Measurements from ENCODE around the gene FOXO6. TPM values are rescaled to one million over a fixed set of nuclear protein-coding genes. Genes with fewer than 3 reads are reported as not detected.

The FOXO6 gene
- total RNA-seq, 6 experiments from 2014 or later: 0.12 to 0.55 (median 0.54) TPM; not detected in 3

DNA sequence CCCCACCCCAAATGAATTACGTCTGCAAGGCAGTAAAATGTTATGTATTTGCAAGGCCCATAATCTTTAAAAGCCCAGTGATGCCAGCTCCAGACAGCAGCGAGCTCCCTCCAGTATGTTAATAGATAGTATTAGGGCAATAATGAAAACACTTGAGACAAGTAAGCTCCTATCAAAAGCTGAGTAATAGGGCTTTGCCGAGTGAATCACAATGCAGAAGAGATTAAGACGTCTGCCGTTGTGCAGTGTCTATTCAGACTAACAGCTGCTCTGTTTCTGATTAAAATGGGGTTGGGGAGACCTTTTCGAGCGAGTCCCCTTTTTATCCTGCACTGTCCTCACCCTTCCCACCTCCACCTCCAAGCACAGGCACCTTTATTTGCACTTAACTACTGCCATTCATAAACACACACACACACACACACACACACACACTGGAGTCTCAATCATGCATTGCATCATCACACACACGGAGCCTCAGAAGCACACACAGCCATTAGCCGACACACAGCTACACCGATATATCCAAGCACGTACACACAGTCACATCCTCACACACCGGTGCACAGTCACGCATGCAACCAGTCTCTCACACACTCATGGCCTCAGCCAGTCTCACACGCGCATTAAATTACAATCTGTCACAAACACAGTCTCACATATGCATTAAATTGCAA is 46.0 kb upstream of the FOXO6 start:
- ATAC-seq (no peak), DNase-seq (no peak)
- H3K4me1 ChIP-seq: no peaks in the 10 kb centered on the region
- H3K4me3 ChIP-seq: no peak overlapping the region
- H3K36me3 ChIP-seq: no peaks in the 10 kb centered on the region
- H3K27me3 ChIP-seq: no peaks in the 10 kb centered on the region
- 64% methylated on average over 13 of the region's 15 CpGs for WGBS (ENCODE audit: insufficient coverage, low coverage, low lambda C conversion rate, missing lambda C conversion rate)
- intact Hi-C loops (cut with DNase I): no loop called here
- TF ChIP-seq POLR2A (IDR thresholded peaks at IDR 0.05): no peak
- TF ChIP-seq, protein P1, sequence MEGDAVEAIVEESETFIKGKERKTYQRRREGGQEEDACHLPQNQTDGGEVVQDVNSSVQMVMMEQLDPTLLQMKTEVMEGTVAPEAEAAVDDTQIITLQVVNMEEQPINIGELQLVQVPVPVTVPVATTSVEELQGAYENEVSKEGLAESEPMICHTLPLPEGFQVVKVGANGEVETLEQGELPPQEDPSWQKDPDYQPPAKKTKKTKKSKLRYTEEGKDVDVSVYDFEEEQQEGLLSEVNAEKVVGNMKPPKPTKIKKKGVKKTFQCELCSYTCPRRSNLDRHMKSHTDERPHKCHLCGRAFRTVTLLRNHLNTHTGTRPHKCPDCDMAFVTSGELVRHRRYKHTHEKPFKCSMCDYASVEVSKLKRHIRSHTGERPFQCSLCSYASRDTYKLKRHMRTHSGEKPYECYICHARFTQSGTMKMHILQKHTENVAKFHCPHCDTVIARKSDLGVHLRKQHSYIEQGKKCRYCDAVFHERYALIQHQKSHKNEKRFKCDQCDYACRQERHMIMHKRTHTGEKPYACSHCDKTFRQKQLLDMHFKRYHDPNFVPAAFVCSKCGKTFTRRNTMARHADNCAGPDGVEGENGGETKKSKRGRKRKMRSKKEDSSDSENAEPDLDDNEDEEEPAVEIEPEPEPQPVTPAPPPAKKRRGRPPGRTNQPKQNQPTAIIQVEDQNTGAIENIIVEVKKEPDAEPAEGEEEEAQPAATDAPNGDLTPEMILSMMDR (IDR thresholded peaks at IDR 0.05): no peak
- no peaks in the 10 kb centered on the region for H3K9me3 ChIP-seq
- no peak overlapping the region for H3K27ac ChIP-seq

DNA sequence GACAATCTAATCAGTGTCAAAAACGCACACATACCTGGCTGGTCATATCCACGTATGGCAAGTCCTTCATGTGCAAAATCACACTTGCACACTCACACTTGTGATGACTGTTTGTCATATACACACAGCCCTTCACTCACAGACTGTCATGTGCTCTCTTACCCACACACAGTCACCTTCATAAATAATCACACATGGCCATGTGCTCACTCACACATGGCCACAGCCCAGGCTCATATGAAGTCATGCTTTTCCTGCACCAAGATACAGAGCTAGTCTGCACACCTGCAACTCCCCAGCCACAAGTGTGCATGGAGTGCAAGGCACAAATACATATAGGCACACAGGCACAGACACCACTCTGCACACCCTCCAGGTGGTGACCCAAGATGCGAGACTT is 45.4 kb upstream of the FOXO6 start:
- no peaks in the 10 kb centered on the region for H3K9me3 ChIP-seq
- H3K4me1 ChIP-seq: no peaks in the 10 kb centered on the region
- no peak for TF ChIP-seq POLR2A (IDR thresholded peaks at IDR 0.05)
- TF ChIP-seq, protein P1 (IDR thresholded peaks at IDR 0.05): no peak
- WGBS (ENCODE audit: insufficient coverage, low coverage, low lambda C conversion rate, missing lambda C conversion rate): 100% methylated on average over 1 of the region's 3 CpGs
- no peak overlapping the region for H3K27ac ChIP-seq
- H3K27me3 ChIP-seq: no peaks in the 10 kb centered on the region
- ATAC-seq: no peak
- no peak overlapping the region for H3K4me3 ChIP-seq
- H3K36me3 ChIP-seq: no peaks in the 10 kb centered on the region
- intact Hi-C loops (cut with DNase I): no loop called here
- DNase-seq: no peak

DNA sequence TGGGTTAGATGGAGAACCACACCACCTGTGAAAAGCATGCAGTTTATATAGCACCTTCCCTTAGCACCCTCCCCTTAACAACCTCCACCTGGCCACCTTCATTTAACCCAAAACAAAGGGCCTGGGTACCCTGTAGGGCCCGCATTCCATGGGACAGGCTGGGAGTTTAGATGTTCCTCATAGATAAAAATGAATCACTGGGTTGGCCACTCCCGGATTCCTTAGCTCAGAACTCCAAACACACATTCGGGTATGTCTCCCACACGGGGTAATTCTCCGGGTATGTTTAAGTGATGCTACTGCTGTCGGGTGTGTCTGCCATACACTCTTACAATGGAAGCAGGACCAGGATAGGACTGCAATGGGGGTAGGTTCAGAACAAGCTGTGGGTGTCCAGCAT is 43.9 kb upstream of the FOXO6 start:
- intact Hi-C loops (cut with DNase I): no loop called here

DNA sequence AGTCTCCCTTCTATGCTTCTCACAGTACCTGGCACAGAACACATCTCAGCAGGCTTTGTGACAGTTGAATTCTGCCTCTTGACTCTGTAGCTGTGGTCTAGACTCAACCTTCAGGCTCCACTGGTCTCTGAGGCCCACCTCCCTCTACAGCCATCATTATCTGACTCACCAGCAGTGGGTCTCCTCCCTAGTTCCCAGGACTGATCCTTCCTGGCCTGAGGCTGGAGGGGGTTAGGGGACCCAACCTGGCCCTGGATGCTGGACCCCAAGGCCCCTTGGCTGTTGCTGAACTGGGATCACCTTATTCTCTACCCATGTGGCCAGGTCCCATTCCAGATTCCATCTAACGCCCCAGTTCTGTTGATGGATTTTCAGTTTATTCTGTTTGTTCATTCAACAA is 43.1 kb upstream of the FOXO6 start:
- H3K9me3 ChIP-seq: no peaks in the 10 kb centered on the region
- no peak overlapping the region for H3K4me3 ChIP-seq
- 67% methylated on average over 1 of the region's 1 CpG for WGBS (ENCODE audit: insufficient coverage, low coverage, low lambda C conversion rate, missing lambda C conversion rate)
- H3K4me1 ChIP-seq: no peaks in the 10 kb centered on the region
- H3K27ac ChIP-seq: no peak overlapping the region
- DNase-seq: no peak
- no peaks in the 10 kb centered on the region for H3K36me3 ChIP-seq
- intact Hi-C loops (cut with DNase I): no loop called here
- H3K27me3 ChIP-seq: no peaks in the 10 kb centered on the region
- TF ChIP-seq, protein P1 (IDR thresholded peaks at IDR 0.05): no peak
- no peak for TF ChIP-seq POLR2A (IDR thresholded peaks at IDR 0.05)
- ATAC-seq: no peak

More for the DNA sequence above, 43.9 kb upstream of the FOXO6 start:
- DNase-seq (no peak), ATAC-seq (no peak)
- no peaks in the 10 kb centered on the region for H3K27me3 ChIP-seq
- H3K4me1 ChIP-seq: no peaks in the 10 kb centered on the region
- H3K27ac ChIP-seq: no peak overlapping the region
- H3K36me3 ChIP-seq: no peaks in the 10 kb centered on the region
- no peak for TF ChIP-seq POLR2A (IDR thresholded peaks at IDR 0.05)
- TF ChIP-seq, protein P1 (IDR thresholded peaks at IDR 0.05): no peak
- no peaks in the 10 kb centered on the region for H3K9me3 ChIP-seq
- H3K4me3 ChIP-seq: no peak overlapping the region
- WGBS (ENCODE audit: insufficient coverage, low coverage, low lambda C conversion rate, missing lambda C conversion rate): 78% methylated on average over 4 of the region's 6 CpGs

Measured in right lobe of liver (tissue), 6 donors.